HCT116 (cell line): ENCODE results near the gene NSMCE4A. TPM values are rescaled to one million over a fixed set of nuclear protein-coding genes. Genes with fewer than 3 reads are reported as not detected.

Experiments used
- ATAC-seq: fragments of 200-7000 bp; cut with Tn5 transposase; 2 replicates; pipeline ENCODE4 v1.9.1; 2020; ENCODE audit warnings: mild to moderate bottlenecking, moderate library complexity
- BruUV-seq: library from RNA; stranded (reverse); fragments of 400-500 nt; replicated peaks from 2 replicates; lab custom pipeline; 2021; lab: Mats Ljungman, UMichigan
- CTCF ChIA-PET: fragments of 300-600 bp; sonication (Branson Sonifier 250); formaldehyde crosslinking; loops from one replicate; lab custom pipeline; 2021; ENCODE audit warnings: antibody characterized with exemption; lab: Charles Lee
- POLR2A ChIA-PET: fragments of 300-600, 350-600 bp; sonication (Branson Sonifier 250); formaldehyde crosslinking; loops from one replicate; lab custom pipeline; 2021; ENCODE audit warnings: antibody characterized with exemption; lab: Charles Lee
- RAD21 ChIA-PET, 2 experiments: fragments of 300-600 bp; sonication (Branson Sonifier 250); formaldehyde crosslinking; loops; one replicate each; lab custom pipeline; 2023; ENCODE audit warnings: low total read pairs in 2 of 2; ENCODE audit not compliant: uncharacterized antibody in 2 of 2, unreplicated experiment in 2 of 2, low non-redundant PET in 1 of 2; lab: Charles Lee
- DNase-seq: peaks from one replicate; pipeline ENCODE4 v3.0.0-alpha.2; 2010; ENCODE audit warnings: low read depth, low spot score
- H2AFZ ChIP-seq: fragments of 200-600 bp; shearing (Covaris generic), sonication (generic); 2 replicates; pipeline ENCODE4 v1.6.1; 2017; ENCODE audit warnings: low read depth, mixed run types, mixed read lengths, antibody characterized with exemption, low read length; ENCODE audit not compliant: poor library complexity, severe bottlenecking
- H3K27ac ChIP-seq: 2 replicates; pipeline ENCODE4 v1.5.1; 2012; ENCODE audit warnings: low read depth, low read length
- H3K27me3 ChIP-seq: fragments of 200-600 bp; sonication (generic); 2 replicates; pipeline ENCODE4 v1.6.1; 2016; ENCODE audit warnings: mixed run types, low read length, mixed read lengths; ENCODE audit not compliant: insufficient read depth
- H3K36me3 ChIP-seq, 2 experiments: fragments of 200-500 bp in 1 of 2; fragments of 200-600 bp in 1 of 2; sonication (Bioruptor generic) in 1 of 2; sonication (generic) in 1 of 2; 2 replicates each; pipeline versions ENCODE4 v1.5.1 to v1.6.1; 2014 to 2016; ENCODE audit warnings: low read length in 2 of 2, inconsistent platforms in 1 of 2, mixed read lengths in 1 of 2, mixed run types in 1 of 2; ENCODE audit not compliant: insufficient read depth in 2 of 2, control insufficient read depth in 1 of 2
- H3K4me1 ChIP-seq, 2 experiments: fragments of 200-600 bp in 1 of 2; sonication (generic) in 1 of 2; 2 replicates each; pipeline versions ENCODE4 v1.5.1 to v1.6.1; 2012 to 2017; ENCODE audit warnings: low read length in 2 of 2, inconsistent platforms in 1 of 2, mild to moderate bottlenecking in 1 of 2, mixed read lengths in 1 of 2, mixed run types in 1 of 2, moderate library complexity in 1 of 2; ENCODE audit not compliant: insufficient read depth in 2 of 2, control insufficient read depth in 1 of 2
- H3K4me2 ChIP-seq: fragments of 200-600 bp; sonication (generic); 2 replicates; pipeline ENCODE4 v1.6.1; 2017; ENCODE audit warnings: mixed run types, low read length, mixed read lengths
- H3K4me3 ChIP-seq, 2 experiments: fragments of 200-600 bp in 1 of 2; sonication (generic) in 1 of 2; replicated peaks in 1 of 2; 2 replicates each; pipeline ENCODE4 v1.5.1; 2011 to 2016; ENCODE audit warnings: low read length in 2 of 2, control low read depth in 1 of 2, low read depth in 1 of 2, mild to moderate bottlenecking in 1 of 2, mixed read lengths in 1 of 2, mixed run types in 1 of 2
- H3K79me2 ChIP-seq: fragments of 200-600 bp; sonication (generic); 2 replicates; pipeline ENCODE4 v1.6.1; 2017; ENCODE audit warnings: mild to moderate bottlenecking, mixed run types, low read length, moderate library complexity, mixed read lengths; ENCODE audit not compliant: insufficient read depth
- H3K9ac ChIP-seq: fragments of 200-600 bp; sonication (generic); 2 replicates; pipeline ENCODE4 v1.6.1; 2016; ENCODE audit warnings: low read length, mixed read lengths
- H3K9me2 ChIP-seq: fragments of 200-600 bp; sonication (generic), shearing (Covaris generic); 2 replicates; pipeline ENCODE4 v1.6.1; 2017; ENCODE audit warnings: mixed run types, mild to moderate bottlenecking, moderate library complexity; ENCODE audit not compliant: insufficient read depth
- H3K9me3 ChIP-seq, 2 experiments: fragments of 200-500 bp in 1 of 2; fragments of 200-600 bp in 1 of 2; sonication (Bioruptor generic) in 1 of 2; sonication (generic) in 1 of 2; 2 replicates each; pipeline ENCODE4 v1.6.1; 2014 to 2017; ENCODE audit warnings: low read length in 2 of 2, mixed read lengths in 2 of 2, inconsistent platforms in 1 of 2, low read depth in 1 of 2, mild to moderate bottlenecking in 1 of 2, mixed run types in 1 of 2, moderate library complexity in 1 of 2; ENCODE audit not compliant: control insufficient read depth in 1 of 2, insufficient read depth in 1 of 2
- H4K20me1 ChIP-seq: fragments of 200-600 bp; sonication (generic), shearing (Covaris generic); 2 replicates; pipeline ENCODE4 v1.6.1; 2017; ENCODE audit warnings: mixed run types, mild to moderate bottlenecking, moderate library complexity; ENCODE audit not compliant: insufficient read depth
- ATF3 ChIP-seq: IDR thresholded peaks from 2 replicates; pipeline ENCODE4 v1.6.1; 2012
- intact Hi-C: fragments of 100-400 bp; cut with micrococcal nuclease; formaldehyde crosslinking; loops from 2 replicates; pipeline ENCODE4 v1.10.0; 2022
- total RNA-seq: library from RNA; stranded (reverse); gene quantifications from one replicate; pipeline ENCODE4 v1.2.1, GENCODE V29; 2021; ENCODE audit not compliant: unreplicated experiment
- TF ChIP-seq, protein P1 (sequence below), 3 experiments: fragments of 200-600 bp in 1 of 3; sonication (generic) in 1 of 3; IDR thresholded peaks in 2 of 3; conservative IDR thresholded peaks in 1 of 3; 2 replicates each; pipeline ENCODE4 v1.5.1; 2012 to 2017; ENCODE audit warnings: low read depth in 2 of 3, low read length in 2 of 3, antibody characterized with exemption in 1 of 3, borderline replicate concordance in 1 of 3, control low read depth in 1 of 3, mild to moderate bottlenecking in 1 of 3, mixed read lengths in 1 of 3, mixed run types in 1 of 3, moderate library complexity in 1 of 3; ENCODE audit not compliant: insufficient read depth in 1 of 3

Gene NSMCE4A
- total RNA-seq, 1 experiment from 2014 or later = 70.6 TPM

GRCh38 chr10:121975295-121976086, 474 bp upstream of the NSMCE4A start:
- ChIA-PET CTCF (interaction anchor here (1.3 kb wide), 2 partner anchors 75 to 76 kb away, joined by 3 read pairs; no protein-coding TSS in a partner anchor), RAD21 (no interaction called here), POLR2A (interaction anchor here (0.7 kb wide), 2 partner anchors 31 to 166 kb away, joined by 3 read pairs; no protein-coding TSS in a partner anchor)
- H3K79me2 ChIP-seq = peaks cover 26% of the 10 kb centered on the region
- H3K4me2 ChIP-seq = peak overlapping the region; percentile 94
- H2AFZ ChIP-seq = no peak overlapping the region
- H3K9ac ChIP-seq = peak overlapping the region; percentile 91
- H3K36me3 ChIP-seq = peaks cover 4 to 5% of the 10 kb centered on the region in 2 experiments; a peak in 3 of 4 replicates
- no TSS peak for BruUV-seq
- TF ChIP-seq, protein P1, sequence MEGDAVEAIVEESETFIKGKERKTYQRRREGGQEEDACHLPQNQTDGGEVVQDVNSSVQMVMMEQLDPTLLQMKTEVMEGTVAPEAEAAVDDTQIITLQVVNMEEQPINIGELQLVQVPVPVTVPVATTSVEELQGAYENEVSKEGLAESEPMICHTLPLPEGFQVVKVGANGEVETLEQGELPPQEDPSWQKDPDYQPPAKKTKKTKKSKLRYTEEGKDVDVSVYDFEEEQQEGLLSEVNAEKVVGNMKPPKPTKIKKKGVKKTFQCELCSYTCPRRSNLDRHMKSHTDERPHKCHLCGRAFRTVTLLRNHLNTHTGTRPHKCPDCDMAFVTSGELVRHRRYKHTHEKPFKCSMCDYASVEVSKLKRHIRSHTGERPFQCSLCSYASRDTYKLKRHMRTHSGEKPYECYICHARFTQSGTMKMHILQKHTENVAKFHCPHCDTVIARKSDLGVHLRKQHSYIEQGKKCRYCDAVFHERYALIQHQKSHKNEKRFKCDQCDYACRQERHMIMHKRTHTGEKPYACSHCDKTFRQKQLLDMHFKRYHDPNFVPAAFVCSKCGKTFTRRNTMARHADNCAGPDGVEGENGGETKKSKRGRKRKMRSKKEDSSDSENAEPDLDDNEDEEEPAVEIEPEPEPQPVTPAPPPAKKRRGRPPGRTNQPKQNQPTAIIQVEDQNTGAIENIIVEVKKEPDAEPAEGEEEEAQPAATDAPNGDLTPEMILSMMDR (IDR thresholded peaks at IDR 0.05 in 2 of 3, conservative IDR thresholded peaks at IDR 0.05 in 1 of 3; ENCODE audit: borderline replicate concordance in 1 of 3, insufficient read depth in 1 of 3, low read depth in 2 of 3, low read length in 2 of 3) = peak in 1 of 3 experiments; percentile 83; a peak in 2 of 6 replicates
- no peak for TF ChIP-seq ATF3
- H3K9me2 ChIP-seq = no peaks in the 10 kb centered on the region
- peaks cover 14 to 21% of the 10 kb centered on the region in 2 experiments; a peak in 3 of 4 replicates for H3K9me3 ChIP-seq
- H4K20me1 ChIP-seq = no peaks in the 10 kb centered on the region
- ATAC-seq (peak; percentile 43), DNase-seq (no peak)
- H3K4me1 ChIP-seq = peaks cover 7 to 13% of the 10 kb centered on the region in 2 experiments; a peak in 3 of 4 replicates
- intact Hi-C loops = loop anchor here (2.0 kb wide), 1 partner anchor 47 kb away; the partner anchor contains the start of gene ATE1
- peak overlapping the region; percentile 99 for H3K27ac ChIP-seq
- peak overlapping the region; percentile 80 to 83 for H3K4me3 ChIP-seq
- H3K27me3 ChIP-seq = no peaks in the 10 kb centered on the region
